KG1 (cell line): ENCODE measurements around the gene TPX2.

Source experiments
- DNase-seq: peaks from one replicate; lab custom pipeline; 2025; lab: John Stamatoyannopoulos, UW

TPX2 gene

GRCh38 chr20:31706607-31707257 lies 32.4 kb upstream of the TPX2 start:
- no peak for DNase-seq

GRCh38 chr20:31707258-31707615 lies 31.9 kb upstream of the TPX2 start:
- DNase-seq: no peak

GRCh38 chr20:31707994-31708735 lies 30.9 kb upstream of the TPX2 start:
- DNase-seq: no peak

GRCh38 chr20:31708736-31709534 lies 30.2 kb upstream of the TPX2 start:
- no peak for DNase-seq

- no peak for DNase-seq
Measured at GRCh38 chr20:31709939-31710338, 29.2 kb upstream of the TPX2 start.

- no peak for DNase-seq
Measured at GRCh38 chr20:31710423-31711108, 28.5 kb upstream of the TPX2 start.

GRCh38 chr20:31711179-31712111 lies 27.6 kb upstream of the TPX2 start:
- DNase-seq: no peak

- no peak for DNase-seq
Measured at GRCh38 chr20:31712112-31712553, 27.0 kb upstream of the TPX2 start.

- DNase-seq: no peak
Measured at GRCh38 chr20:31712564-31713311, 26.4 kb upstream of the TPX2 start.

GRCh38 chr20:31713312-31714273 lies 25.5 kb upstream of the TPX2 start:
- no peak for DNase-seq

- DNase-seq: no peak
Measured at GRCh38 chr20:31715766-31716165, 23.3 kb upstream of the TPX2 start.

- no peak for DNase-seq
Measured at GRCh38 chr20:31716351-31716750, 22.7 kb upstream of the TPX2 start.

- DNase-seq: no peak
Measured at GRCh38 chr20:31716818-31717477, 22.1 kb upstream of the TPX2 start.

GRCh38 chr20:31717478-31718201 lies 21.4 kb upstream of the TPX2 start:
- DNase-seq: no peak

- DNase-seq: no peak
Measured at GRCh38 chr20:31718952-31719643, 20.0 kb upstream of the TPX2 start.

- no peak for DNase-seq
Measured at GRCh38 chr20:31719644-31720485, 19.2 kb upstream of the TPX2 start.
